Brain microvascular endothelial cell (primary cell): Measurements from ENCODE around the gene QSOX2.

ENCODE experiments used
- DNase-seq: peaks from one replicate; pipeline ENCODE4 v3.0.0-alpha.2; 2020
- H3K27ac ChIP-seq: fragments of 250-450 bp; sonication (Bioruptor Pico); 2 replicates; pipeline ENCODE4 v1.5.1; 2020; ENCODE audit warnings: mild to moderate bottlenecking, moderate library complexity
- H3K27me3 ChIP-seq: fragments of 250-450 bp; sonication (Bioruptor Pico); replicated peaks from 2 replicates; pipeline ENCODE4 v1.5.1; 2020; ENCODE audit warnings: mild to moderate bottlenecking
- H3K36me3 ChIP-seq: fragments of 250-450 bp; sonication (Bioruptor Pico); replicated peaks from 2 replicates; pipeline ENCODE4 v1.5.1; 2020; ENCODE audit warnings: mild to moderate bottlenecking
- H3K4me3 ChIP-seq: 2 replicates; pipeline ENCODE4 v1.5.1; 2011; ENCODE audit warnings: low read depth, mild to moderate bottlenecking, control low read depth, low read length, moderate library complexity
- in situ Hi-C: cut with HindIII; loops from 2 replicates; pipeline ENCODE4 v1.10.0; 2017; ENCODE audit warnings: low sequenced_read_pairs, low pct_ligation_motif_present
- TF ChIP-seq, protein P1 (sequence below): IDR thresholded peaks from 2 replicates; pipeline ENCODE4 v1.5.1; 2011; ENCODE audit warnings: low read depth, mild to moderate bottlenecking, moderate library complexity, low read length, control low read depth, inconsistent platforms; ENCODE audit errors: missing control alignments

Gene QSOX2

DNA sequence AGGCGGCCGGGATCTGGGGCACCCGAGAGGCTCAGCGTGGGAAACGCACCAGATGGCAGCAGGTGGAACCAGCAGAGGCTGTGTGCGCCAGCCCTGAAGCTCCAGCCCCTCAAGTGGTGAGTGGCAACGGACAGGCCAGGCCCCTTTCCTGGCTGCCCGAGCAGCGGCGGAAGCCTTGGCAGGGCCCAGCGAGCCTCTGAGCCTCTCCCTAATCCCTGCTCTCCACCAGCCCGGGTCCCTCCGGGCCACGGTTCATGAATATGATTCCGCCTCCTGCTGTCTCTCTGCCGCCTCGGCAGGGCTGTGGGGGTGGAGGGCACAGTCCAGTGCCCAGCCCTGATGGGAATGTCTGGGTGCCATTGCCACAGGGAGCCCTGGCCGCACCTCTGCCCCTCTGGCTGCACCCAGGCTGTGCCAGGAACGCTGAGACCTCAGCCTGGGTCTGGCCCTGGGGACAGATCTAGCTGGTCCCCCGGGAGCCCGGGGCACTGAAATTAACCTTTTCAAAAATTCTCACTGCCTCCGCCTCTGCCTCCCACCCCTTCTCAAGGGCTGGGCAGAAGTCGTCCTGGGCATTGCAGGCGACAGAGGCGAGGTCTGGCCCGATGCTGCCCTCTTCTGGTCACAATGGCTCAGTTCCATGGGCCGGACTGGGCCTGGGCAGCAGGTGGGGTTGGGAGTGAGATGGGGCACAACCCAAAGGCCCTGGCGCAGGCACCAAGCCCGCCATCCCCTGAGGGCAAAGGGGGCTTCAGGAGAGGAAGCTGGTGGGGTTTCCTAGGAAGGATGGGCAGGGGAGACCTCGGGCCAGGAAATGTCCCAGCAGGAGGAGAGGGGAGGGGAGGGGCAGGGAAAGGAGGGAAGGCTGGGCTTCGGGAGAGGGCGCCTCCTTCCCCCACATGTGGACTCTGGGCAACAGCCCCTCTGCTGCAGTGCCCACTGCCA, 38.0 kb upstream of the QSOX2 start:
- H3K27me3 ChIP-seq, result peaks cover 2% of the 10 kb centered on the region
- DNase-seq, result peak; percentile 52
- H3K27ac ChIP-seq, result no peak overlapping the region
- TF ChIP-seq, protein P1, sequence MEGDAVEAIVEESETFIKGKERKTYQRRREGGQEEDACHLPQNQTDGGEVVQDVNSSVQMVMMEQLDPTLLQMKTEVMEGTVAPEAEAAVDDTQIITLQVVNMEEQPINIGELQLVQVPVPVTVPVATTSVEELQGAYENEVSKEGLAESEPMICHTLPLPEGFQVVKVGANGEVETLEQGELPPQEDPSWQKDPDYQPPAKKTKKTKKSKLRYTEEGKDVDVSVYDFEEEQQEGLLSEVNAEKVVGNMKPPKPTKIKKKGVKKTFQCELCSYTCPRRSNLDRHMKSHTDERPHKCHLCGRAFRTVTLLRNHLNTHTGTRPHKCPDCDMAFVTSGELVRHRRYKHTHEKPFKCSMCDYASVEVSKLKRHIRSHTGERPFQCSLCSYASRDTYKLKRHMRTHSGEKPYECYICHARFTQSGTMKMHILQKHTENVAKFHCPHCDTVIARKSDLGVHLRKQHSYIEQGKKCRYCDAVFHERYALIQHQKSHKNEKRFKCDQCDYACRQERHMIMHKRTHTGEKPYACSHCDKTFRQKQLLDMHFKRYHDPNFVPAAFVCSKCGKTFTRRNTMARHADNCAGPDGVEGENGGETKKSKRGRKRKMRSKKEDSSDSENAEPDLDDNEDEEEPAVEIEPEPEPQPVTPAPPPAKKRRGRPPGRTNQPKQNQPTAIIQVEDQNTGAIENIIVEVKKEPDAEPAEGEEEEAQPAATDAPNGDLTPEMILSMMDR, result peak; percentile 92
- in situ Hi-C loops, result no loop called here
- no peaks in the 10 kb centered on the region for H3K36me3 ChIP-seq
- H3K4me3 ChIP-seq, result no peak overlapping the region

- TF ChIP-seq, protein P1, result no peak
- Histone ChIP-seq H3K4me3 (no peak overlapping the region), H3K27ac (no peak overlapping the region), H3K27me3 (peaks cover 2% of the 10 kb centered on the region), H3K36me3 (no peaks in the 10 kb centered on the region)
- in situ Hi-C loops, result no loop called here
- DNase-seq, result no peak
Observed at GRCh38 chr9:136282272-136282861, 36.8 kb upstream of the QSOX2 start.

GRCh38 chr9:136281421-136282271, 36.0 kb upstream of the QSOX2 start:
- TF ChIP-seq, protein P1, result no peak
- no peak overlapping the region for H3K4me3 ChIP-seq
- H3K36me3 ChIP-seq, result no peaks in the 10 kb centered on the region
- no peak overlapping the region for H3K27ac ChIP-seq
- peaks cover 3% of the 10 kb centered on the region for H3K27me3 ChIP-seq
- no peak for DNase-seq
- in situ Hi-C loops, result no loop called here

DNA sequence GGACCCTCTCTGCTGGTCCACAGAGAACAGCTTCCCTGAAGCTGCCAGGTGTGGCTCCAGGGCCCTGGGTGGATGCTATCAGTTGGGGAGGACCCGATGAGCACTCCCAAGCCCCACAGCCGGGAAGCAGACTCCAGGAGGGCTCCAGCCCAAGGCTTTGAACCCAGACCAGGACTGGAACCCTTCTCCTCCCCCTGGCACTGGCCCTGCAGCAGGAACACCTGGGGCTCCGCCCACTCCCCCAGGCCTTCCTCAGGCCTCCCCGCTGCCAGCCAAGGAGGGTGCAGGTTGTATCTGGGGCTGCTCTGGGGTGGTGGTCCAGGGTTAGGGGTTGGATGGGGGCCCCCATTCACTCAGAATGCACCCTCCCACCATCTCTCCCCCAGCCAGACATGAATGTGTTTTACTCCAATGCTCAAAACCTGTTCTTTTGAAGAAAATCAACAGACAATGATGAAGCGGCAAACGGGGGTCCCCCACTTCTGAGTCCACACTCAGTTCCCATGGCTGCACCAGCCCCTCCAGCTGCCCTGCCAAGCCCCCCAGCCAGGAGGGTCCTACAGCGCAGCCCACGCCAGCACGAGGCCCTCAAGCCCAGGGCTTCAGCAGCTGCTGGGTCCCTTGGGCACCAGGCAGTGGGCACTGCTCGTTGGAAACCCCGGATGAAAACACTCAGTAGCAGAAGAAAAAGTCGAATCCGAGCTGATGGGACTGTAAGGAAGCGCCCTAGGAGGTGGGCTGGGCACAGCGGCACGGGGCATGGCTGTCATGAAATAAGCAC, 35.1 kb upstream of the QSOX2 start:
- in situ Hi-C loops, result no loop called here
- Histone ChIP-seq H3K36me3 (no peaks in the 10 kb centered on the region), H3K27ac (no peak overlapping the region), H3K27me3 (peaks cover 2% of the 10 kb centered on the region), H3K4me3 (no peak overlapping the region)
- DNase-seq, result no peak
- TF ChIP-seq, protein P1, result no peak

- Histone ChIP-seq H3K4me3 (no peak overlapping the region), H3K36me3 (no peaks in the 10 kb centered on the region), H3K27ac (no peak overlapping the region), H3K27me3 (peaks cover 12% of the 10 kb centered on the region)
- in situ Hi-C loops, result no loop called here
- DNase-seq, result no peak
- TF ChIP-seq, protein P1, result no peak
Observed at GRCh38 chr9:136279471-136279870, 33.9 kb upstream of the QSOX2 start.
